ENCODE results near the gene CHST8.
"Not testable (repeated sequence)": the region's sequence is repeated elsewhere in the genome, so short reads cannot be mapped to it uniquely, and the experiment has no call there.

Gene CHST8

GRCh38 chr19:33693678-33694077 is 71.9 kb downstream of the CHST8 start:
- no peak for DNase-seq

GRCh38 chr19:33695547-33695946 is 73.8 kb downstream of the CHST8 start:
- not testable (repeated sequence) for DNase-seq

- no peak for DNase-seq
These were observed 76.0 kb downstream of the CHST8 start for GRCh38 chr19:33697766-33698165.

- DNase-seq, result peak; percentile 14
These were observed 77.1 kb downstream of the CHST8 start for GRCh38 chr19:33698576-33699435.

GRCh38 chr19:33699754-33700407 is 78.1 kb downstream of the CHST8 start:
- no peak for DNase-seq

- DNase-seq, result no peak
These were observed 78.8 kb downstream of the CHST8 start for GRCh38 chr19:33700408-33701013.

GRCh38 chr19:33701565-33701964 is 79.8 kb downstream of the CHST8 start:
- DNase-seq, result no peak

- DNase-seq, result no peak
These were observed 81.1 kb downstream of the CHST8 start for GRCh38 chr19:33702606-33703437.

GRCh38 chr19:33703438-33703750 is 81.6 kb downstream of the CHST8 start:
- no peak for DNase-seq

GRCh38 chr19:33703821-33704220 is 82.1 kb downstream of the CHST8 start:
- DNase-seq, result no peak

- DNase-seq, result no peak
These were observed 82.5 kb downstream of the CHST8 start for GRCh38 chr19:33704271-33704670.

GRCh38 chr19:33705090-33705847 is 83.5 kb downstream of the CHST8 start:
- DNase-seq, result no peak

GRCh38 chr19:33705860-33706259 is 84.1 kb downstream of the CHST8 start:
- no peak for DNase-seq

- DNase-seq, result no peak
These were observed 84.9 kb downstream of the CHST8 start for GRCh38 chr19:33706631-33707030.

- no peak for DNase-seq
These were observed 90.5 kb downstream of the CHST8 start for GRCh38 chr19:33712268-33712667.

- DNase-seq, result no peak
These were observed 91.4 kb downstream of the CHST8 start for GRCh38 chr19:33713194-33713593.

- no peak for DNase-seq
These were observed 92.4 kb downstream of the CHST8 start for GRCh38 chr19:33714149-33714548.

- DNase-seq, result no peak
These were observed 93.7 kb downstream of the CHST8 start for GRCh38 chr19:33715462-33715861.

GRCh38 chr19:33717878-33718277 is 96.1 kb downstream of the CHST8 start:
- DNase-seq, result no peak

- no peak for DNase-seq
These were observed 97.0 kb downstream of the CHST8 start for GRCh38 chr19:33718651-33719254.

GRCh38 chr19:33719366-33720154 is 97.8 kb downstream of the CHST8 start:
- DNase-seq, result no peak

Data from 8988T (cell line).